ENCODE results near the gene TMEM63B. TPM values are rescaled to one million over a fixed set of nuclear protein-coding genes. Genes with fewer than 3 reads are reported as not detected.
A peak's percentile ranks its signal among the peaks of the same experiment; 100 is the strongest.

TMEM63B gene
- total and polyA plus RNA-seq, 9 of the 15 experiments (the other 6 are each of a cell fraction or from before 2014, with no cell fraction given) = 0.14 to 39.4 (median 14.4) TPM

DNA sequence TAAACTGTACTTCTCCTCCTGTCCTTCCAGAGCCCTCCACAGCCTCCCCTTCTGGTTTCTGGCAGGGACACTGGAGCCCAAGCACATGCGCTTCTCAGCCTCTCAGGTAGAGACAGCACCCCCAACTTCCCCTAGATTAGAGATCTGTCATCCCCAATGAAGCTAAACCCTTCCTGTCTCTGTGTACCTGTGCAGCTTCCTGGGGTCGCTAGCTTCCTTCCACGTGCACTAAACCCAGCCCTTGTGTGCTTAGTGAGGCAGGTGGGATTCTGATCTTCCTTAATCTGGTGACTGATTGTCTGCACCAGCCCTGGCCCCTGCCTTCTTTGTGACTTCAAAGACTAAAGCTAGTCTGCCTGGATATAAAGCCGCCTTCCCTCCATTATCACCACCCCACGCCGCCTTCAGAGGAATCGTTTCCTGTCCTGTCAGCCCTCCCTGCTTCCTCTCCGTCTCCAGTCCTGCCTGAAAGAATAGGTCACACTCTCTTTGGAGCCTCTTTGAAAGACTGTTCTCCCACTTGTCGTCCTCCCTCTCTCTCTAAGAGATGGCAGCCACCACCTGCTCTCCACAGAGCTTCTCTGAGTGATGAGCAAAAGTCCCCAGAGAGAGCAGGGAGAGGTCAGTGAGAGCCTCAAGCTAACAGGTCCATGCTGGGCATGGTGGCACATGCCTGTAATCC is 58.7 kb downstream of the TMEM63B start (continued):
- TF ChIP-seq, protein P1, sequence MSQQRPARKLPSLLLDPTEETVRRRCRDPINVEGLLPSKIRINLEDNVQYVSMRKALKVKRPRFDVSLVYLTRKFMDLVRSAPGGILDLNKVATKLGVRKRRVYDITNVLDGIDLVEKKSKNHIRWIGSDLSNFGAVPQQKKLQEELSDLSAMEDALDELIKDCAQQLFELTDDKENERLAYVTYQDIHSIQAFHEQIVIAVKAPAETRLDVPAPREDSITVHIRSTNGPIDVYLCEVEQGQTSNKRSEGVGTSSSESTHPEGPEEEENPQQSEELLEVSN (IDR thresholded peaks at IDR 0.05; ENCODE audit: borderline replicate concordance in 1 of 2, extremely low read depth in 1 of 2, insufficient read depth in 1 of 2, insufficient read length in 1 of 2, low read depth in 1 of 2, low read length in 1 of 2, poor library complexity in 1 of 2, severe bottlenecking in 1 of 2) = peak in 1 of 2 experiments; percentile 20
- TF ChIP-seq EP400 (IDR thresholded peaks at IDR 0.05) (peak; percentile 28; the same call in 1 of the 2 replicates), NR2C1 (IDR thresholded peaks at IDR 0.05) (no peak), NR2C1 (tag; IDR thresholded peaks at IDR 0.05) (peak; percentile 23; the same call in 1 of the 2 replicates)

DNA sequence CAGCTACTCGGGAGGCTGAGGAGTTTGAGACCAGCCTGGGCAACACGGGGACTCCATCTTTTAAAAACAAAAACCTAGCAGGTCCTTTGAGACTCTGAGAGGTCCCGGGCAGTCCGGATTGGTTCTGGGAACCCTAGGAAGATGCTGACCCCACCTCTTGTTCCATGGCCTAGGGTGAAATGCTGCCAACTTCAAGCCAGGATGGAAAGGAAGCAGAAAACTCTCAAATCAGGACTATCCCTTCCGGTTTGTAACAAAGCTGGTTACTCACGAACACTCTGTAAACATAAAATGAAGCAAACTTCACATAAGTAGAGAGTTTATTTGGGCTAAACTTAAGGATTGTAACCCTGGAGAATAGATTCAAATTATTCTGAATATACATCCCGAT is 59.3 kb downstream of the TMEM63B start:
- DNase-seq (ENCODE audit: extremely low read depth in 1 of 4, low spot score in 3 of 4) (no peak), ATAC-seq (no peak), FAIRE-seq (no peak)
- no TSS peak for BruUV-seq (replicated peaks)
- Histone ChIP-seq H3K4me3 (no peak overlapping the region), H3K27ac (ENCODE audit: extremely low read depth, low read depth, low read length) (no peak overlapping the region), H3K4me1 (replicated peaks in 1 of 2; ENCODE audit: control insufficient read depth in 2 of 2, insufficient read depth in 2 of 2, low read length in 2 of 2) (peaks cover 10 to 11% of the 10 kb centered on the region in 2 experiments; a peak in 3 of 5 replicates), H3K9me3 (replicated peaks; ENCODE audit: control insufficient read depth, insufficient read depth, low read depth, low read length) (no peaks in the 10 kb centered on the region), H3K36me3 (ENCODE audit: control insufficient read depth, insufficient read depth, low read length) (no peaks in the 10 kb centered on the region), H4K20me1 (replicated peaks; ENCODE audit: control insufficient read depth, insufficient read depth, low read length) (no peaks in the 10 kb centered on the region), H3K9ac (ENCODE audit: insufficient read depth in 1 of 2, low read depth in 2 of 2, low read length in 2 of 2) (peak overlapping the region in 1 of 2 experiments; percentile 51; a peak in 1 of 4 replicates), H3K27me3 (ENCODE audit: control insufficient read depth in 2 of 2, insufficient read depth in 2 of 2, low read length in 2 of 2) (no peaks in the 10 kb centered on the region), H3K4me2 (ENCODE audit: insufficient read depth, low read length) (no peak overlapping the region), H2AFZ (ENCODE audit: low read depth, low read length) (peak overlapping the region; percentile 96), H3K9me1 (ENCODE audit: control insufficient read depth, insufficient read depth, low read length) (no peaks in the 10 kb centered on the region), H3K79me2 (ENCODE audit: control insufficient read depth, insufficient read depth, low read length) (no peaks in the 10 kb centered on the region)
- ChIA-PET CTCF (ENCODE audit: low intra/inter-chr PET ratio) (no interaction called here), POLR2A (interaction anchor here (1.1 to 2.4 kb wide), 4 partner anchors 9 to 60 kb away, joined by 4 to 11 read pairs (median 7); partner anchors contain the start of gene HSP90AB1)
- WGBS (ENCODE audit: insufficient coverage, low coverage, missing lambda C conversion rate) = 49% methylated on average over 7 of the region's 7 CpGs
- intact Hi-C loops (cut with micrococcal nuclease) (no loop called here), in situ Hi-C loops (cut with MboI) (no loop called here)
- TF ChIP-seq, protein P2, sequence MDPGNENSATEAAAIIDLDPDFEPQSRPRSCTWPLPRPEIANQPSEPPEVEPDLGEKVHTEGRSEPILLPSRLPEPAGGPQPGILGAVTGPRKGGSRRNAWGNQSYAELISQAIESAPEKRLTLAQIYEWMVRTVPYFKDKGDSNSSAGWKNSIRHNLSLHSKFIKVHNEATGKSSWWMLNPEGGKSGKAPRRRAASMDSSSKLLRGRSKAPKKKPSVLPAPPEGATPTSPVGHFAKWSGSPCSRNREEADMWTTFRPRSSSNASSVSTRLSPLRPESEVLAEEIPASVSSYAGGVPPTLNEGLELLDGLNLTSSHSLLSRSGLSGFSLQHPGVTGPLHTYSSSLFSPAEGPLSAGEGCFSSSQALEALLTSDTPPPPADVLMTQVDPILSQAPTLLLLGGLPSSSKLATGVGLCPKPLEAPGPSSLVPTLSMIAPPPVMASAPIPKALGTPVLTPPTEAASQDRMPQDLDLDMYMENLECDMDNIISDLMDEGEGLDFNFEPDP (CRISPR knock-in tag; IDR thresholded peaks at IDR 0.05) = no peak
- no peak for TF ChIP-seq CREB1 (IDR thresholded peaks at IDR 0.05)
- no peak for TF ChIP-seq CREB1 (CRISPR knock-in tag; IDR thresholded peaks at IDR 0.05)
- no peak for TF ChIP-seq TAF15 (IDR thresholded peaks at IDR 0.05; ENCODE audit: low read depth, low read length)
- TF ChIP-seq MYC (IDR thresholded peaks at IDR 0.05; ENCODE audit: low read depth, low read length) = no peak
- TF ChIP-seq MYC (CRISPR knock-in tag; IDR thresholded peaks at IDR 0.05; ENCODE audit: borderline replicate concordance, low read depth) = no peak
- no peak for TF ChIP-seq DMBX1 (CRISPR knock-in tag; IDR thresholded peaks at IDR 0.05; ENCODE audit: borderline replicate concordance)
- no peak for TF ChIP-seq ZNF586 (CRISPR knock-in tag; conservative IDR thresholded peaks at IDR 0.05)
- no peak for TF ChIP-seq NR3C1 (CRISPR knock-in tag; IDR thresholded peaks at IDR 0.05)
- no peak for TF ChIP-seq HEY1 (CRISPR knock-in tag; IDR thresholded peaks at IDR 0.05; ENCODE audit: borderline replicate concordance)
- no peak for TF ChIP-seq ZNF24 (IDR thresholded peaks at IDR 0.05)
- no peak for TF ChIP-seq PHF8 (IDR thresholded peaks at IDR 0.05; ENCODE audit: borderline replicate concordance, low read length)
- TF ChIP-seq POLR2A (conservative IDR thresholded peaks at IDR 0.05) = no peak
- TF ChIP-seq, protein P3, sequence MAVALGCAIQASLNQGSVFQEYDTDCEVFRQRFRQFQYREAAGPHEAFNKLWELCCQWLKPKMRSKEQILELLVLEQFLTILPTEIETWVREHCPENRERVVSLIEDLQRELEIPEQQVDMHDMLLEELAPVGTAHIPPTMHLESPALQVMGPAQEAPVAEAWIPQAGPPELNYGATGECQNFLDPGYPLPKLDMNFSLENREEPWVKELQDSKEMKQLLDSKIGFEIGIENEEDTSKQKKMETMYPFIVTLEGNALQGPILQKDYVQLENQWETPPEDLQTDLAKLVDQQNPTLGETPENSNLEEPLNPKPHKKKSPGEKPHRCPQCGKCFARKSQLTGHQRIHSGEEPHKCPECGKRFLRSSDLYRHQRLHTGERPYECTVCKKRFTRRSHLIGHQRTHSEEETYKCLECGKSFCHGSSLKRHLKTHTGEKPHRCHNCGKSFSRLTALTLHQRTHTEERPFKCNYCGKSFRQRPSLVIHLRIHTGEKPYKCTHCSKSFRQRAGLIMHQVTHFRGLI (CRISPR knock-in tag; IDR thresholded peaks at IDR 0.05) = no peak
